Activated T-cell treated with anti-CD3 and anti-CD28 coated beads for 4 hours (primary cell): Measurements from ENCODE around the gene TEX10.
"Not testable (repeated sequence)": the region's sequence is repeated elsewhere in the genome, so short reads cannot be mapped to it uniquely, and the experiment has no call there.

ENCODE experiments used
- DNase-seq: peaks from one replicate; pipeline ENCODE4 v3.0.0-alpha.2; 2020

The TEX10 gene

DNA sequence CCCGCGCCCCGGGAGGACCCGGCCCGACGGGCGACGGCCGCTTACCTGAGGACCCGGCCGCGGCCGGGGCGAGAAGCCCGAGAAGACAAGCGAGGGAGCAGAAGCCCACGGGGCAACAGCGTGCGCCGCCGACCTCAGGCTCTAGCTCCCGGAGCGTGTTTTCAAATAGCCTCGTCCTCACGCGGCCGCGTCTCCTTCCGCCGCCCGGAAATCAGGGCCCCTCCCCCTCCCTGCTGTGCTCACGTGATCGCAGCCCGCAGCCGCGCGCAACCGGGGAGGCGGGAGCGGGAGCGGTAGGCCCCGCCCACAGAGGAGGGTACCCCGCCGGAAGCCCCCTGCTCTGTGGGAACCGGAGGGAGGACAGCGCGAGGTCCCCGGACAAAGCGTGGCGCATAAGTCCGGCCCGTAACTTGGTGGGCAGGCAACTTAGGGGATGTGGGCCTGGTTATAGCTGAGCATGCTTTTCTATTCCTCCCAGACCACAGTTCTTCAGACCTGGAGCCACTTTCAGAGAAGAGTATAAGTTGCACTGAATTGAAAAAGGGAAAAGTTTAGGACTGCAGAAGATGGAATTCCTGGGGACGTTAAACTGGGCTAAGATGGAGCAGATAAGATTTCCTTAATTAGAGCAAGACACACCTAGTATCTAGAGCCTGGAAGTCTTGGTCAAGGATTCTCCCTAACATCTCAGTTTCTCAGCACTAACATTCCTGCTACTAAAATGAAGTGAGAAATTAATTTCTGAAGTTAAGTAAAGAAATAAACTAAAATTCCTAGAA lies at the start of gene TEX10:
TEX10 (minus strand) TSS at position 216 of the 779 bp plus-strand sequence. CDS start 3,579 bp downstream, outside the sequence.
- DNase-seq = peak; percentile 86

DNA sequence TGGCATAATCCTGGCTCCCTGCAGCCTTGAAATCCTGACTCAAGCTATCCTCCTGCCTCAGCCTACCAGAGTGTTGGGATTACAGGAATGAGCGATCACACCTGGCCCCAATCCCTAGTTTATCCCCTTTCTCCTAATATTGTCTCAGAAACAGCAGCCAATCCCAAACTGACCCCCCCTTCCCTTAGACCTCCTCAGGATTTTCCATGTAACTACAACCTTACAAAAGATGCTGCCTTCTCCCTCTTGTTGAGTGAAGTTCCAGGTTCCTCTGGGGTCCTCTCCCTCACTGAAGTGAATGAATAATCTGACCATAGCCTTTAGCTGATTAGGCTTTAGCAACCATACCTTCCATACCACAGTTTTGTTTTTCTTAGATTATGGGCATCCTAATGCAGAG lies 48.3 kb upstream of the TEX10 start:
- DNase-seq = no peak

DNA sequence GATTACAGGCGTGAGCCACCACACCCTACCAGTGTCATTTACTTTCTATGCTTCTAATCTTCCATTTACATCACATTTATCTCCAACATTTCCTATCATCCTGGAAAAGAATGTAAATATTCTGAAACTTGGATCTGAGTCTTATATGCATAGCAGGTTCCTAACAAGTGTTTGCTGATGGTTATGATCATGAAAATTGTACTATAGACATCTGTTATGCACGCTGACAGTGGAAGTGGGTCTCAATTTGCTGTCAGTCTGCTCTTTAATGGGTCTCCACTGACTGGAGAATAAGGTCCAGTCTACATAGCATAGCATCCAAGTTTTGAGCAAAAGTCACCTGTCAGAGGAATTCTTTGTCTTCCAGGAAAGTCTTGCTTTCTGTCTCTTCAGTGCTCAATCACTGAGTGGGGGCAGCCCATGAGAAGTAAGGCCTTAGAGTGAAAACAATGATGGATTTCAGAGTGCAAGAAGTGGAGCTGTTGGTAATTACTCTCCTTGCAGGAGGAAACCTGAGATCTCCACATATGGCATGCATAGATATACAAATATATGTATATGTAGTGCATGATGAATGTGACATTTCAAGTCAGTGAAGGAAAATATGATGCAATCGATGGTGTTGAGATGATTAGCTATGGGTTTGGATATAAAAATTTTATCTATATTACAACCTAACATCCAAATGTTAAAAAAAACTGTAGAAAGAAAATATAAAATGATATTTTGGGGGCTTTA lies 45.0 kb upstream of the TEX10 start:
- no peak for DNase-seq

DNA sequence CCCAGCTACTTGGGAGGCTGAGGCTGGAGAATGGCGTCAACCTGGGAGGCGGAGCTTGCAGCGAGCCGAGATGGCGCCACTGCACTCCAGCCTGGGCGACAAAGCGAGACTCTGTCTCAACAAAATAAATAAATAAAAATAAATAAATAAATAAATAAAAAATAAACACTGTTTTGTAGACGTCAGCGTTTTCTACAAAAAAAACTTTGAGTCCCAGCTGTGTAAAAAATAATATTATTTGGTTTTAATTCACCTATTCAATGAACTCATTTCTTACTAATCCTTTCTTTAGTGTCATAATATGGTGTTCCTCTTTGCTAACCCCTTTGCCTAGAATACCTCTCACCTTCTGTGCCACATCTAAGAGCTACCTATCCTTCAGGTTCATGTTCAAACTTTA lies 44.0 kb upstream of the TEX10 start:
- DNase-seq = no peak

DNA sequence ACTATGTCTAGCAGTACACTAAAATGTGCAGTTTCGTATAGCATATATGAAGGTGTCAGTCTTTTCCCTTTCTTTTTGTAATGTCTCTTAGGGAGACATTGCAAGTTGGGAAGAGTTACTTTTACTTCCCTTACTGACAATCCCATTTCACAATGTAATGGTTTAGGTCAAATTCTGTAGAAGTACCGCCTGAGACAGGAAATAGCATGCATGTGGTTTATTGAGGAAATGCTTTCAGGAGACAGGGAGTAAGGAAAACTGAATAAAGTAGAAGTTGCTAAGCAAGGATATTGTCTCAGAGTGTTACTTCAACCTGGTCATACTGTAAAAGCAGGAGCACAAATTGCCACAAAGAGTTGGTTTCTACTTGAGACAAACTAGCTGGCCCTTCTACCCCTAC lies 42.1 kb upstream of the TEX10 start:
- no peak for DNase-seq

DNA sequence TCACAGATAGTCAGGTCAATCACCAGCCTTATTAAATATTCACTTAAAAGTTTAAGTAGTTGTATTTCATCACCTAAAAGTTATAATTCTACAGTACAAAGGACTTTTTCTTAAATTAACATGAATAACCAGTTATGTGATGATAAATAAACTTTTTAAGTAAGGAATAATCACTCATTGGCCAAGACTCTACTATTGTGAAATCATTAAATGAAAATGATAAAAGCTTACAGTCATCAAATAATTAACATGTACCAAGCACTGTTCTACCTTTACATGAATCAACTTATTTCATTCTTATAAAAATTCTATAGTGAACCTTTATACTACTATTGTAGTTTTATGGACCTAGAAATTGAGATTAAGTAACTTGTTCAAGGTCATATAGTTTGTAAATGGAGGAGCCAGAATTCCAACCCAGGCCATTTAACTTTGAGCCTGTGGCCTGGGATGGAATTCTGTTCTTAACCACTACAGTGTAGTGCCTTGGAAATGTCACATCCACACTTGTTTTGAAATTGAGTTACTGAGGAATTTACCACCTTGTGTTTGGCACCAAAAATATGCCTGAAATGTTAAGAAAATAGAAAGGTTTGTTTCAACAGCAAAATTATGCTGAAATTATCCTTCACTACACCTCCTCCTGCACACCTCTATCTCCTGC lies 41.4 kb upstream of the TEX10 start:
- no peak for DNase-seq

DNA sequence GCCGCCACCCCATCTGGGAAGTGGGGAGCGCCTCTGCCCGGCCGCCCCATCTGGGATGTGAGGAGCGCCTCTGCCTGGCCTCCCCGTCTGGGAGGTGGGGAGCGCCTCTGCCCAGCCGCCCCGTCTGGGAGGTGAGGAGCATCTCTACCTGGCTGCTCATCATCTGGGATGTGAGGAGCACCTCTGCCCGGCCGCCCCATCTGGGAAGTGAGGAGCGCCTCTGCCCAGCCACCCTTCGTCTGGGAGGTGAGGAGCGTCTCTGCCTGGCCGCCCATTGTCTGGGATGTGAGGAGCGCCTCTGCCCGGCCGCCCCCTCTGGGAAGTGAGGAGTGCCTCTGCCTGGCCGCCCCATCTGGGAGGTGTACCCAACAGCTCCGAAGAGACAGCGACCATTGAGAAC lies 40.2 kb upstream of the TEX10 start:
- not testable (repeated sequence) for DNase-seq

DNA sequence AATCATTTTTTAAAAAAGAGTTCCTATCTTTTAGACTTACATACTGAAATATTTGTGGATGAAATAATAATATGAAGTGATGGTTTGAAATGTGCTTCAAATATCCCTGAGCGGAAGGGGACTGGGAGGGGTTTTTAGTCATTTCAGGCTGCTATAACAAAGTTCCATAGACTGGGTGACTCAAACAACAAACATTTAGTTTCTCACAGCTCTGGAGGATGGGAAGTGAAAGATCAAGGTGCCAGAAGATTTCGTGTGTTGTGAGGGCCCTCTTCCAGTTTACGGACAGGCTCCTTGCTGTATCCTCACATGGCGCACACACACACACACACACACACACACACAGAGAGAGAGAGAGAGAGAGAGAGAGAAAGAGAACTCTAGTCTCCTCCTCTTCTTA lies 27.1 kb upstream of the TEX10 start:
- DNase-seq = no peak

DNA sequence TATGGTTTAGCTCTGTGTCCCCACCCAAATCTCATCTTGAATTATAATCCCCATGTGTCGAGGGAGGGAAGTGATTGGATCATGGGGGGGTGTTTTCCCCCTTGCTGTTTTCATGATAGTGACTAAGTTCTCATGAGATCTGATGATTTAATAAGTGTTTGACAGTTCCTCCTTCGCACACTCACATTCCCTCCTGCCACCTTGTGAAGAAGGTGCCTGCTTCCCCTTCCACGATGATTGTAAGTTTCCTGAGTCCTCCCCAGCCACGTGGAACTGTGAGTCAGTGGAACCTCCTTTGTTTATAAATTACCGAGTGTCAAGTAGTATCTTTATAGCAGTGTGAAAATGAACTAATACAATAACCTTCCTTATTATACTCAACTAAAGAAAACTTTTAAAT lies 24.3 kb upstream of the TEX10 start:
- no peak for DNase-seq

DNA sequence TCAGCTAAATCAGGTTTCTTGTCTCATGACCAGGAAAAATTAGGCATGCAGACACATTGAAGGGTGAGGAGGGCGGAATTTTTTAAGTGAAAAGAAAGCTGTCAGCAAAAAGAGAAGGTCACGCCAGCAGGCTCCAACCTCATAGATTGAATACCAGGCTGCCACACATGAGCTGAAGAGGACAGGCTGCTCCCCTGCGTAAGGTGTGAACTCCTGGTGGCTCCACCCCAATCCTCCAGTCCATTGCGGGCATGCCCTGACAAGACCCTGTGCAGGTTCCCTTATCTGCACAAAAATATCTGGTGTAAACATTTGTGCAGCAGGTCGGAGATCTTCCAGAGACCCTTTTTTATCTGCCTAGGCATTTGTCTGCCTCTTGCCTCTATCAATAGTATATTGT lies 22.9 kb upstream of the TEX10 start:
- no peak for DNase-seq

DNA sequence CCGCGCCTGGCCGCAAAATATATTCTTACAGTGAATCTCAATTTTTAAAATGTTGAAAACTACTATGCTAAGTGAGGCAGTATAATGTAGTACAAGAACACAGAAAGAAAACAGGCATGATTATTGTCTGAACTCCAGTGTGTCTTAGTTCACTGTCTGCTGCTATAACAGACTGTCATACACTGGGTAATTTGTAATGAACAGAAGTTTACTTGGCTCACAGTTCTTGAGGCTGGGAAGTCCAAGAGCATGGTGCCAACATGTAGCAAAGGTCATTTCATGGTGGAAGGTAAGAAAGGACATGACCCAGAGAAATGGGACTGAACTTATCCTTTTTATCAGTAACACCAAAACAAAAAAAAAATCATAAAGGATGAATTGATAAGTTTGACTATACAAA lies 19.9 kb upstream of the TEX10 start:
- DNase-seq = no peak

DNA sequence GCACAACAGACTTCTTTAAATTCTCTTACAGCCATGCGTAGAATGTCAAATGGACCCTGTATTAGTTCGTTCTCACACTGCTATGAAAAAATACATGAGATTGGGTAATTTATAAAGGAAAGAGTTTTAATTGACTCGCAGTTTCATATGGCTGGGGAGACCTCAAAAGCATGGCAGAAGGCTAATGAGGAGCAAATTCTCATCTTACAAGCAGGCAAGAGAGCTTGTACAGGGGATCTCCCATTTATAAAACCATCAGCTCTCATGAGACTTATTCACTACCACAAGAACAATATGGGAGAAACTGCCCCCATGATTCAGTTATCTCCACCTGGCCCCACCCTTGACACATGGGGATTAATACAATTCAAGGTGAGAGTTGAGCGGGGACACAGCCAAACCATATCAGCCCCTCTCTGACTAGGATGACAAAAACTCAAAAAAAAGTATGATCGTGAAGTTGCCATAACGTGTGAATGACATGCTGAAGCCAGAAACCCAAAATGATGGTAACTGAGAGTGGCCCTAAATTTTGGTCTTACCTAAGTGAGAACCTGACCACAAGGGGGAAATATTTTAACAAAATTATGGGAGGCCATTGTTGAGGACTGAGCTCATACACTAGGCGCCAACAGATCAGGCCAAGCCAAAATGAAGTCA lies 17.5 kb upstream of the TEX10 start:
- DNase-seq = no peak

DNA sequence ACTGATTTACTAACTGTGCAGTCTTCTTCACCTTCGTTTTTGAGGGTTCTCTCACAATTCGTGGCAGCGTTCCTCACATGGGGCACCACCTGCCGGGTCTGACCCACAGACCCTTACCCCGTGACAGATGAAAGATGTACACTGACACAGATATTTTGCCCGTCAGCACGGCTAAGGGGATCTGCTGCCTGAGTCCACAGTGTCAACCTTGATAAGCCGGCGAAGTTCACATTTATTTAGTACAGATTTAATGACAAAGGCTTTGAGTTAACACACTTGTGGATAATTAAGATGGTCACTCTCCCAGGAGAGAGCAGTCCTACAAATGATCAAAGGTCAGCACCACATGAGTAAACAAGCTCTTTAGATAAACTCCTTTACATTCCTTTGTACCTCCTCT lies 15.9 kb upstream of the TEX10 start:
- DNase-seq = no peak

DNA sequence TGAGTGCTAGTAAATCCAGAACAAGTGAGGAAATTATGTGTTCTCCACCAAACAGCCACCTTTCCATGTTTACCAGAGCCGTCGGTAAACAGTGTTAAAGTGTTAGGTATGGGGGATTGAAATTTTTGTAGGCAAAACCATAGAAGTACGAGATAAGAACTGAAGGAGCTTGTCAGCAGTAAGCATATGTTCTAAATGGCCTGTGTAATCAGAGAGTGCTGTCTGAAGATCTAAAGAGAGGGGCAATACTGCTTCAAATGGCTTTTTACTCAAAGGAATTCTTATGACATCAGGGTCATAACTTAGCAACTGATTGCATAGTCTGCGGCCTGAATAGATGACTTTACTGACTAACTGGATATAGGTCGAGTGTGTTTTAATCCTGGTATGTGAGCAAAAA lies 13.4 kb upstream of the TEX10 start:
- no peak for DNase-seq

DNA sequence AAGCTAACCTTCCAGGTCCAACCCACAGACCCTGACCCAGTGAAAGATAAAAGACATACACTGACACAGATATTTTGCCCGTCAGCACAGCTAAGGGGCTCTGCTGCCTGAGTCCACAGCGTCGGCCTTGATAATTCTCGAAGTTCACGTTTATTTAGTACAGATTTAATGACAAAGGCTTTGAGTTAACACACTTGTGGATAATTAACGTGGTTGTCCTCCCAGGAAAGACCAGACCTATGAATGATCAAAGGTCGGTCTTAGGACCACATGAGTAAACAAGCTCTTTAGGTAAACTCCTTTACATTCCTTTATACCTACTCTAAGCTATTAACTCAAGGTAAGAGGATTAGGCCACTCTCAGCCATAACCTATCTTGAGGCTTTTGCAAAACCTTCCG lies 11.3 kb upstream of the TEX10 start:
- DNase-seq = no peak

DNA sequence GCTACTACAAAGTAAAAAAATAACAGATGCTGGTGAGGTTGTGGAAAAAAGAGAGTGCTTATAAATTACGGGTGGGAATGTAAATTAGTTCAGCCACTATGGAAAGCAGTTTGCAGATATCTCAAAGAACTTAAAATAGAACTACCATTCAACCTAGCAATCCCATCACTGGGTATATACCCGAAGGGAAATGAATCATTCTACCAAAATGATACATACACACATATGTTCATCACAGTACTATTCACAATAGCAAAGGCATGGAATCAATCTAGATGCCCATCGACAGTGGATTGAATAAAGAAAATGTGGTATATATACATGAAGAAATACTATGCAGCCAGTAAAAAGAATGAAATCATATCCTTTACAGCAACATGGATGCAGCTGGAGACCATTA lies 6.3 kb upstream of the TEX10 start:
- no peak for DNase-seq

DNA sequence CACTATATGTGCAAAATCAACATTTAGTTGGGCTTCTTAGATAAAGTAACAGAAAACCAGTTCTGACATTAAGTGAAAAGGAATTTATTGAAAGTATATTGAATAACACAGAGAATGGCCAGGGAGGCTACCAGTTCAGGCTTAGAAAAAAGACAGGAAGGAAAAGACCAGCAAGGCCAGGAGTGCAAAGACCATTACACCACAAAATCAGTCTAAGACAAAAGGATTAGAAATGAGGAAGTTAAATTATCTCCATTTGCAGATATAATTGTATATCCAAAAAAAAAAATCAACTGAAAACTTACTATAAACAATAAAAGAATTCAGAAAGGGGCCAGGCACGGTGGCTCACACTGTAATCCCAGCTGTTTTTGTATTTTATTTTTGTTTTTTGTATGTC lies 4.8 kb upstream of the TEX10 start:
- no peak for DNase-seq

DNA sequence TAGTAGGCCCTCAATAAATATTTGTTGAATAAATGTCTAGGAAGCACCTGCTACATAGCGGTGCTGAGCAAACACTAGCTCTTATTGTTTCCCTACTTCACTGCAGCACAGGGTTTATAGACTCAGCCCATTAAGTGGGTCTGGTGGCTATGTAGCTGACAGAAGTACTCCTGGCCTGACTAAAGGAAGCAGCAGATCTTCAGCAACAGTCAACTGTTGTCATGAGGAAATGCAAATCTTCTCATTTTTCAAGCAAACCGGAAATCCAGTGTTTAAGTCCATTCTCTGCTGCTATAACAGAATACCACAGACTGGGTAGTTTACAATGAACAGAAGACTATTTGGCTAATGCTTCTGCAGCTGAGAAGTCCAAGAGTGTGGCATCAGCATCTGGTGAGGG lies 2.8 kb upstream of the TEX10 start:
- DNase-seq = no peak

DNA sequence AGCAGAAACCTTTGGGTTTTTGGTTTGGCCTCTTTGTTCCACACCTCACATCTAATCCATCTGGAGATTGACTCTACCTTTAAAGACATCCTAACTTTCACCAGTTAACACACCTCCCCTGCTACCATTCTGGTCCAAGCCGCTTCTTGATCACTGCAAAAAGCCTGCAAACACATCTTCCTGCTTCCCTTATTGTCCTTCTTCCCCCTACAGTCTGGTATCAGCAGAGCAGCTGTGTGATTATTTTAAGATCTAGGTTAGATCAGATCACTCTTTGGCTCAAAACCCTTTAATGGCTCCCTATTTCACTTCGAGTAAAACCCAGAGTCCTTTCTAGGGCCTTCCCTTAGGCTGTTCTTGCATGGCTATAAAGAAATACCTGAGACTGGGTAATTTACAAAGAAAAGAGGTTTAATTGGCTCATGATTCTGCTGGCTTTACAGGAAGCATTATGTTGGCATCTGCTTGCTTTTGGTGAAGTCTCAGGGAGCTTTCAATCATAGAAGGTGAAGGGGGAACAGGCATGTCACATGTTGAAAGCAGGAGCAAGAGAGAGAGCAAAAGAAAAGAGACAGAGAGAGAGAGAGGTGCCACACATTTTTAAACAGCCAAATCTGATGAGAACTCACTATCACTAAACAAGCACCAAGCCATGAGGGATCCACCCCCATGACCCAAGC lies 1.5 kb upstream of the TEX10 start:
- DNase-seq = no peak

DNA sequence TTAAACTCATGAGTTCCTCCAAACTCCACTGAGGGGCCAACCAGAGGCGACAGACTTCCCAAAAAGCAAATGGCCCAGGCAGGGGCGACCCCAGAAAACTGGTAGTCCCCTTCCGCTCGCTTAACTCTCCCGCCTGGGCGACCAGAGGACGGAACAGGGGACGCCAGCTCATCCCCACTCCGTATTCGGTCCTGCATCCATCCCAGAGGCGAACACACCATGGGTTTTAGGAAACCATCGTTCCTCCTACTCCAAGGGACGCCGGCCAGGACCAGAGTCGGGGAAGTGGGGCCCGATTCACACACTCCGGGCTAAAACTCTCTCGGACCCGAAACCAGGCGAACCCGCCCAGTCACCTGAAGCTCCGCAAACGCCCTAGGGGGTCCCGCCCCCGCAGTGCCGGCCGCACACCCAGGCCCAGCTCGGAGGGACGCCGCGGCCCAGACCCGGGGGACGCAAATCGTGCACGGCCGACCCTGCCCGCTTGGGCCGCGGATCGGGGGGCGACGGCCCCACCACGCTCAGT lies 478 bp downstream of the TEX10 start:
- peak; percentile 5 for DNase-seq

DNA sequence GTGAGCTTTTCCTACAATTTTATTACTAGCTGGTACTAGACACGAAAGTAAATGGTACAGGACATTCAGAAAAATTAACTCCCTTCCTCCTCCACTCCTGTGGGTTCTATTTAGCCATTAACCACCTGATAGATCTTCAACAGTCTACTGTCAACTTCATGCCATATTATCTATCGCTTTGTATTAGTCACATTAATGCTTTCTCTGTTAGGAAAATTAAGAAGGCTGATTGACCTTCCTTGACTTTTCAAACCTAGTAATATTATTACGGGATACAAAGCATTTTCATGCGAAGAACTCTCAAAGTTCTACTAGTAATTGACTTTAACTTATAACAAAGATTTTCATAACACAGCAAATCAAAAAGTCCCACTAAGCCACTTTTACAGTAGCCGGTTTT lies 1.2 kb downstream of the TEX10 start:
- no peak for DNase-seq

DNA sequence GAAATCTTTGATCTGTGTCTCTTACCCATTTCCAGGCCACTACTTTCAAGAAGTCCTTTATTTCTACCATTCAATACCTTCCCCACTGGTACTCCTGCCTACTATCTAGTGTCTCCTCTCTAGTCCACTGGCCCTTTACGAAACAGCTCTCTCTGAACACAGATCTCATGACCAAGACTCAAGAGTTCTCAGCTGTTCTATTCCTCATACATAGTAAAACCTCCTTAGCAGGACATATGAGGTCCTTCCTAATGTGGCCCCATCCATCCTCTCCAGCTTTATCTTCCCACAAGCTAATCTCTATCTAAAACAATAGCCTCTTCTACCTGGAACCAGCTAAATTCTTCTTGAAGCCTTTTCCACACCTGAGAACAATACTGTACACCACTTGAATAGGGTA lies 2.6 kb downstream of the TEX10 start:
- no peak for DNase-seq

DNA sequence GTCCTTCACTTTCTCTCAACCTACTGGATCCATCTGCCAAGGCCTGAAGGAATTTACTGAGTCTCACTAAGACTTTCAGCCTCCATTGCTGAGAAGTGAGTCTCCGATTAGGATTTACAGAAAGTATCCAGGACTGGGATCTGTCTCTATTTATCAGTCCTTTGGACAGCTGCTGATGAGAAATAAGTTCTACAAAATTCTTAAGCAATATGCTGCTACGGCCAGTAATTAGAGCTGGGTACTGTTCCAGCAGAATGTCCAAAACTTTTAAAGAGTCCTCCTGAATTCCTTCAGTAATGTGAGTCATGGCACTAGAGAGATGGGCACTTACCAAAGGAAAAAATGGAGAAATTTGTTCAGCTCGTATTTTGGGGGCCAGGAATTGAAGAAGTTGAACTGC lies 5.9 kb downstream of the TEX10 start:
- no peak for DNase-seq
